ENCODE data around the gene CMSS1.

DNA sequence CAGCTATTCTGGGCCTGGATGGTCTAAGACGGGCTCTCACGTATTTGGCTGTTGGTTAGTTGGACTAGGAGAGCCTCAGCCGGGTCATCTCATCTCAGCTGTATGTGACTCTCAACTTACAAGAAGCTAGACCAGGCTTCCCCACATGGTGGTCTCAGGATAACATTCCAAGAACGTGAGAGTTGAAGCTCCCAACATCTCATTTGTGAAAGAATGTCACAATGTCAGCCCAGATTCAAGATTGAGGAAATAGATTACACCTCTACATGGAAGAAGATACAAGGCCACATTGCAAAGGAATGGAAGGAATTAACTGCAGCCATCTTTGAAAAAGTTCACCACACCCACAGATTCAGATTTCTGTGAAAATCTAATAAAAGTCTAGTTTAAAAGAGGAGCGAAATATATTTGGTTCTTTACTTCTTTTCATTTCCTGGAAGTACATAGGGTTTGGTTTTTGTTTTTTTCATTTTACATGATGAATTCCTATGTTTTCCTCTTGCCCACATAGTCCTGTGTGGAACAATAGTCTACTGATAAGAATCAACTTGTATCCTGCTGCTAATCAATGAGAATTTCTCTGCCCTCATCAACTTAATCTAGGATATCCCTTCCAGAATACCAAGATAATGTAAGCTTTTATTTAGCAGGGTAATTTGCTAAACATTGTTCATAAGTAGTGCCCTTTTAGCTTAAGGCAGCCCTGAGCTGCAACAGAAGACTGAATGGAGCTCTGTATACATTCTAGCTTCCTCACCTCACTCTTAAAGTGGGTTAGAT lies 116.5 kb downstream of the CMSS1 start:
- TF ChIP-seq, protein P1, sequence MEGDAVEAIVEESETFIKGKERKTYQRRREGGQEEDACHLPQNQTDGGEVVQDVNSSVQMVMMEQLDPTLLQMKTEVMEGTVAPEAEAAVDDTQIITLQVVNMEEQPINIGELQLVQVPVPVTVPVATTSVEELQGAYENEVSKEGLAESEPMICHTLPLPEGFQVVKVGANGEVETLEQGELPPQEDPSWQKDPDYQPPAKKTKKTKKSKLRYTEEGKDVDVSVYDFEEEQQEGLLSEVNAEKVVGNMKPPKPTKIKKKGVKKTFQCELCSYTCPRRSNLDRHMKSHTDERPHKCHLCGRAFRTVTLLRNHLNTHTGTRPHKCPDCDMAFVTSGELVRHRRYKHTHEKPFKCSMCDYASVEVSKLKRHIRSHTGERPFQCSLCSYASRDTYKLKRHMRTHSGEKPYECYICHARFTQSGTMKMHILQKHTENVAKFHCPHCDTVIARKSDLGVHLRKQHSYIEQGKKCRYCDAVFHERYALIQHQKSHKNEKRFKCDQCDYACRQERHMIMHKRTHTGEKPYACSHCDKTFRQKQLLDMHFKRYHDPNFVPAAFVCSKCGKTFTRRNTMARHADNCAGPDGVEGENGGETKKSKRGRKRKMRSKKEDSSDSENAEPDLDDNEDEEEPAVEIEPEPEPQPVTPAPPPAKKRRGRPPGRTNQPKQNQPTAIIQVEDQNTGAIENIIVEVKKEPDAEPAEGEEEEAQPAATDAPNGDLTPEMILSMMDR (IDR thresholded peaks at IDR 0.05): no peak
- no peak for TF ChIP-seq POLR2A (IDR thresholded peaks at IDR 0.05)
